AG08395 (cell line): ENCODE results near the gene KCNJ12.
"Not testable (repeated sequence)": the region's sequence is repeated elsewhere in the genome, so short reads cannot be mapped to it uniquely, and the experiment has no call there.

Experiments
- DNase-seq: peaks from one replicate; pipeline ENCODE4 v3.0.0; 2012; ENCODE audit warnings: mixed read lengths, low spot score

Gene KCNJ12

GRCh38 chr17:21422311-21423189 lies 46.4 kb downstream of the KCNJ12 start:
- DNase-seq: not testable (repeated sequence)

GRCh38 chr17:21423190-21423493 lies 47.0 kb downstream of the KCNJ12 start:
- not testable (repeated sequence) for DNase-seq

- not testable (repeated sequence) for DNase-seq
Measured at GRCh38 chr17:21424697-21425096, 48.5 kb downstream of the KCNJ12 start.

GRCh38 chr17:21425321-21425720 lies 49.2 kb downstream of the KCNJ12 start:
- no peak for DNase-seq

GRCh38 chr17:21425736-21426135 lies 49.6 kb downstream of the KCNJ12 start:
- no peak for DNase-seq

- DNase-seq: not testable (repeated sequence)
Measured at GRCh38 chr17:21426246-21426645, 50.1 kb downstream of the KCNJ12 start.

- not testable (repeated sequence) for DNase-seq
Measured at GRCh38 chr17:21426876-21427275, 50.7 kb downstream of the KCNJ12 start.

GRCh38 chr17:21427727-21428126 lies 51.6 kb downstream of the KCNJ12 start:
- DNase-seq: not testable (repeated sequence)

GRCh38 chr17:21428752-21429424 lies 52.7 kb downstream of the KCNJ12 start:
- DNase-seq: not testable (repeated sequence)

- not testable (repeated sequence) for DNase-seq
Measured at GRCh38 chr17:21429921-21430628, 53.9 kb downstream of the KCNJ12 start.

GRCh38 chr17:21433971-21434370 lies 57.8 kb downstream of the KCNJ12 start:
- not testable (repeated sequence) for DNase-seq

- not testable (repeated sequence) for DNase-seq
Measured at GRCh38 chr17:21434976-21435375, 58.8 kb downstream of the KCNJ12 start.

- not testable (repeated sequence) for DNase-seq
Measured at GRCh38 chr17:21436481-21436880, 60.3 kb downstream of the KCNJ12 start.

- not testable (repeated sequence) for DNase-seq
Measured at GRCh38 chr17:21436883-21437836, 61.0 kb downstream of the KCNJ12 start.

- not testable (repeated sequence) for DNase-seq
Measured at GRCh38 chr17:21438316-21439014, 62.3 kb downstream of the KCNJ12 start.

GRCh38 chr17:21439015-21439336 lies 62.8 kb downstream of the KCNJ12 start:
- DNase-seq: not testable (repeated sequence)

- DNase-seq: no peak
Measured at GRCh38 chr17:21445091-21445650, 69.0 kb downstream of the KCNJ12 start.

GRCh38 chr17:21447552-21447951 lies 71.4 kb downstream of the KCNJ12 start:
- DNase-seq: not testable (repeated sequence)

- not testable (repeated sequence) for DNase-seq
Measured at GRCh38 chr17:21449891-21450290, 73.7 kb downstream of the KCNJ12 start.

- DNase-seq: no peak
Measured at GRCh38 chr17:21451975-21452374, 75.8 kb downstream of the KCNJ12 start.
